ENCODE measurements around the gene KCNT1. TPM values are rescaled to one million over a fixed set of nuclear protein-coding genes. Genes with fewer than 3 reads are reported as not detected.

The KCNT1 gene
- total RNA-seq, 1 experiment from 2014 or later = not detected

DNA sequence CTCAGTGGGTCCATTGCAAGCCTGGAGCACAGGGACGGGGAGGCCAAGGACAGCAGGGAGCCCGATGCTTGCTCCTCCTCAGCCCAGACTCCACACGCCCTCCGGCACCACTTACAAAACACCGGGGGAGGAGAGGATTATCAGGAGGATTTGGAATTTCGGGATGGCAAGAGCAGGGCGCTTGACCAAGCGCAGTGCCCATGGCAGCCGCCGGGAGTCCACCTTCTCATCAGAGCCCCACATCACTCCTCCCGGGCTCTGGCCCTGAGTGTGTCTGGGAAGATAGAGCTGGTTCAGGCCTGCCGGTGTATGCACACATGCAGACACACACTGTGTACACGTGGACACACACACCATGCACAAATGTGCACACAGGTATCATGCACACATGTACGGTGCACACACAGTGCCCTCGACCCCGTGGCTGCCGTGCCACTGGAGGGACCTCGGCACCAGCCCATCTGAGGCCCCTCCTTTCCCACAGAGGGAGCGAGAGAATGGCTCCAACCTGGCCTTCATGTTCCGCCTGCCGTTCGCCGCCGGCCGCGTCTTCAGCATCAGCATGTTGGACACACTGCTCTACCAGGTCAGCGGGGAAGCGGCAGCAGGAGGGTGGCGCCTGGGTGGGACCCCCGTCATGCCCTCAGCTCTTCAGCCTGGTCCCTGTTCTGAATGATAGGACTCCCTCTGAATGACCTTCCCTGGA lies 81.7 kb downstream of the KCNT1 start:
- no TSS peak for BruUV-seq (replicated peaks)

GRCh38 chr9:135785013-135785575 lies 83.1 kb downstream of the KCNT1 start:
- no peak overlapping the region for H3K4me3 ChIP-seq (ENCODE audit: low read depth, low read length, poor library complexity, severe bottlenecking)
- DNase-seq (ENCODE audit: low spot score) = no peak
- BruUV-seq (replicated peaks) = no TSS peak
- POLR2A ChIA-PET (ENCODE audit: low non-redundant PET) = interaction anchor here (0.7 kb wide), 1 partner anchor 312 kb away, joined by 4 read pairs; no protein-coding TSS in a partner anchor
- no peaks in the 10 kb centered on the region for H3K9me3 ChIP-seq (ENCODE audit: low read depth, low read length, poor library complexity, severe bottlenecking)
- no peak for TF ChIP-seq EZH2 (IDR thresholded peaks at IDR 0.05; ENCODE audit: borderline replicate concordance, low read depth, low read length, poor library complexity, severe bottlenecking)
- TF ChIP-seq, protein P1, sequence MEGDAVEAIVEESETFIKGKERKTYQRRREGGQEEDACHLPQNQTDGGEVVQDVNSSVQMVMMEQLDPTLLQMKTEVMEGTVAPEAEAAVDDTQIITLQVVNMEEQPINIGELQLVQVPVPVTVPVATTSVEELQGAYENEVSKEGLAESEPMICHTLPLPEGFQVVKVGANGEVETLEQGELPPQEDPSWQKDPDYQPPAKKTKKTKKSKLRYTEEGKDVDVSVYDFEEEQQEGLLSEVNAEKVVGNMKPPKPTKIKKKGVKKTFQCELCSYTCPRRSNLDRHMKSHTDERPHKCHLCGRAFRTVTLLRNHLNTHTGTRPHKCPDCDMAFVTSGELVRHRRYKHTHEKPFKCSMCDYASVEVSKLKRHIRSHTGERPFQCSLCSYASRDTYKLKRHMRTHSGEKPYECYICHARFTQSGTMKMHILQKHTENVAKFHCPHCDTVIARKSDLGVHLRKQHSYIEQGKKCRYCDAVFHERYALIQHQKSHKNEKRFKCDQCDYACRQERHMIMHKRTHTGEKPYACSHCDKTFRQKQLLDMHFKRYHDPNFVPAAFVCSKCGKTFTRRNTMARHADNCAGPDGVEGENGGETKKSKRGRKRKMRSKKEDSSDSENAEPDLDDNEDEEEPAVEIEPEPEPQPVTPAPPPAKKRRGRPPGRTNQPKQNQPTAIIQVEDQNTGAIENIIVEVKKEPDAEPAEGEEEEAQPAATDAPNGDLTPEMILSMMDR (conservative IDR thresholded peaks at IDR 0.05; ENCODE audit: low read depth, low read length) = no peak
- intact Hi-C loops (cut with micrococcal nuclease; ENCODE audit: unreplicated experiment) = no loop called here
- no peaks in the 10 kb centered on the region for H3K36me3 ChIP-seq (ENCODE audit: insufficient read depth, low read length, poor library complexity, severe bottlenecking)
- no peak overlapping the region for H3K27ac ChIP-seq (ENCODE audit: low read depth, low read length, poor library complexity, severe bottlenecking)
- no peaks in the 10 kb centered on the region for H3K4me1 ChIP-seq (ENCODE audit: insufficient read depth, low read length, poor library complexity, severe bottlenecking)
- no peaks in the 10 kb centered on the region for H3K27me3 ChIP-seq (replicated peaks; ENCODE audit: insufficient read depth, low read depth, low read length, poor library complexity)
- CTCF ChIA-PET = no interaction called here

More for the DNA sequence above, 81.7 kb downstream of the KCNT1 start:
- Histone ChIP-seq H3K27me3 (replicated peaks; ENCODE audit: insufficient read depth, low read depth, low read length, poor library complexity) (no peaks in the 10 kb centered on the region), H3K36me3 (ENCODE audit: insufficient read depth, low read length, poor library complexity, severe bottlenecking) (no peaks in the 10 kb centered on the region), H3K9me3 (ENCODE audit: low read depth, low read length, poor library complexity, severe bottlenecking) (no peaks in the 10 kb centered on the region), H3K4me3 (ENCODE audit: low read depth, low read length, poor library complexity, severe bottlenecking) (no peak overlapping the region), H3K27ac (ENCODE audit: low read depth, low read length, poor library complexity, severe bottlenecking) (no peak overlapping the region), H3K4me1 (ENCODE audit: insufficient read depth, low read length, poor library complexity, severe bottlenecking) (no peaks in the 10 kb centered on the region)
- intact Hi-C loops (cut with micrococcal nuclease; ENCODE audit: unreplicated experiment) = no loop called here
- no peak for DNase-seq (ENCODE audit: low spot score)
- no peak for TF ChIP-seq EZH2 (IDR thresholded peaks at IDR 0.05; ENCODE audit: borderline replicate concordance, low read depth, low read length, poor library complexity, severe bottlenecking)
- TF ChIP-seq, protein P1 (conservative IDR thresholded peaks at IDR 0.05; ENCODE audit: low read depth, low read length) = no peak
- POLR2A ChIA-PET (ENCODE audit: low non-redundant PET) = no interaction called here
- CTCF ChIA-PET = no interaction called here

DNA sequence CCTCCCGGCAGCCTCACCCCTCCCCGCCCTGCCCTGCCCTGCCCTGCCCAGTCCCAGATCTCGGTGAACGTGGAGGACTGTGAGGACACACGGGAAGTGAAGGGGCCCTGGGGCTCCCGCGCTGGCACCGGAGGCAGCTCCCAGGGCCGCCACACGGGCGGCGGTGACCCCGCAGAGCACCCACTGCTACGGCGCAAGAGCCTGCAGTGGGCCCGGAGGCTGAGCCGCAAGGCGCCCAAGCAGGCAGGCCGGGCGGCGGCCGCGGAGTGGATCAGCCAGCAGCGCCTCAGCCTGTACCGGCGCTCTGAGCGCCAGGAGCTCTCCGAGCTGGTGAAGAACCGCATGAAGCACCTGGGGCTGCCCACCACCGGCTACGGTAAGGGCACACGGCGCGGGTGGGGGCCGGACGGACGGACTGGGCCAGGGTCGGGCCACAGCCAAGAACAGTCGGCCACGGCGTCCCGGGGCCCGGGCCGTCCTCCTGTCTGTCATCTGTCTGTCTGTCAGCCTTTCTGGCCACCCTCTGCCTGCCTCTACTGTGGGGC lies 84.2 kb downstream of the KCNT1 start:
- CTCF ChIA-PET = no interaction called here
- no peaks in the 10 kb centered on the region for H3K4me1 ChIP-seq (ENCODE audit: insufficient read depth, low read length, poor library complexity, severe bottlenecking)
- H3K36me3 ChIP-seq (ENCODE audit: insufficient read depth, low read length, poor library complexity, severe bottlenecking) = no peaks in the 10 kb centered on the region
- intact Hi-C loops (cut with micrococcal nuclease; ENCODE audit: unreplicated experiment) = no loop called here
- H3K27me3 ChIP-seq (replicated peaks; ENCODE audit: insufficient read depth, low read depth, low read length, poor library complexity) = no peaks in the 10 kb centered on the region
- H3K9me3 ChIP-seq (ENCODE audit: low read depth, low read length, poor library complexity, severe bottlenecking) = no peaks in the 10 kb centered on the region
- TF ChIP-seq EZH2 (IDR thresholded peaks at IDR 0.05; ENCODE audit: borderline replicate concordance, low read depth, low read length, poor library complexity, severe bottlenecking) = no peak
- TF ChIP-seq, protein P1 (conservative IDR thresholded peaks at IDR 0.05; ENCODE audit: low read depth, low read length) = no peak
- H3K27ac ChIP-seq (ENCODE audit: low read depth, low read length, poor library complexity, severe bottlenecking) = no peak overlapping the region
- no peak for DNase-seq (ENCODE audit: low spot score)
- no TSS peak for BruUV-seq (replicated peaks)
- H3K4me3 ChIP-seq (ENCODE audit: low read depth, low read length, poor library complexity, severe bottlenecking) = no peak overlapping the region
- POLR2A ChIA-PET (ENCODE audit: low non-redundant PET) = no interaction called here
